ENCODE measurements around the gene ATP13A2. TPM values are rescaled to one million over a fixed set of nuclear protein-coding genes. Genes with fewer than 3 reads are reported as not detected.

ATP13A2 gene
- total and polyA plus RNA-seq, 2 donors (not counting 1 experiment from before 2014, with no cell fraction given) = 41.6 to 51.8 TPM

GRCh38 chr1:16983649-16984048, 28.1 kb downstream of the ATP13A2 start:
- Histone ChIP-seq H3K27ac (ENCODE audit: low read length in 2 of 2) (no peak overlapping the region), H3K9me3 (ENCODE audit: control extremely low read depth in 1 of 3, control insufficient read depth in 2 of 3, insufficient read depth in 1 of 3, low read length in 2 of 3) (peaks cover 0 to 4% (median 0%) of the 10 kb centered on the region in 3 donors), H2AFZ (ENCODE audit: insufficient read depth, low read depth, low read length, poor library complexity, severe bottlenecking) (no peak overlapping the region), H3K4me1 (ENCODE audit: control insufficient read depth in 2 of 2, insufficient read depth in 2 of 2, low read length in 2 of 2) (peaks cover 7 to 9% of the 10 kb centered on the region in 2 donors), H3K9ac (ENCODE audit: low read length) (no peak overlapping the region), H3K79me2 (ENCODE audit: control insufficient read depth, insufficient read depth, low read length) (no peaks in the 10 kb centered on the region), H3K27me3 (replicated peaks in 1 of 4; ENCODE audit: control extremely low read depth in 1 of 4, control insufficient read depth in 3 of 4, insufficient read depth in 4 of 4, low read length in 3 of 4) (peaks cover 0 to 32% (median 6%) of the 10 kb centered on the region in 4 experiments), H4K20me1 (ENCODE audit: control insufficient read depth, insufficient read depth, low read length, poor library complexity, severe bottlenecking) (no peaks in the 10 kb centered on the region), H3K4me2 (replicated peaks; ENCODE audit: low read depth, low read length, poor library complexity, severe bottlenecking) (no peak overlapping the region), H3K36me3 (replicated peaks in 1 of 2; ENCODE audit: control extremely low read depth in 1 of 2, control insufficient read depth in 1 of 2, extremely low read depth in 1 of 2, insufficient read depth in 2 of 2, low read length in 1 of 2) (peaks cover 0 to 15% of the 10 kb centered on the region in 2 experiments), H3K4me3 (ENCODE audit: control extremely low read depth in 1 of 5, extremely low read depth in 1 of 5, insufficient read depth in 1 of 5, low read depth in 2 of 5, low read length in 4 of 5) (no peak overlapping the region)
- H3K4me1 Mint-ChIP-seq = peaks cover 11% of the 10 kb centered on the region
- no CpG with 5 or more reads among the region's 4 CpGs for WGBS (ENCODE audit: insufficient coverage)
- ChIA-PET CTCF (no interaction called here), POLR2A (interaction anchor here (0.7 kb wide), 1 partner anchor 34 kb away, joined by 4 read pairs; no protein-coding TSS in a partner anchor)
- peaks cover 20% of the 10 kb centered on the region for H3K27me3 Mint-ChIP-seq
- intact Hi-C loops (cut with micrococcal nuclease) = no loop called here
- DNase-seq (no peak), ATAC-seq (ENCODE audit: low read depth) (no peak)
- no peak overlapping the region for H3K4me3 Mint-ChIP-seq
- TF ChIP-seq CTCF (IDR thresholded peaks at IDR 0.05) (no peak), EZH2 (IDR thresholded peaks at IDR 0.05; ENCODE audit: borderline replicate concordance, insufficient read depth, low read depth, low read length, poor library complexity, severe bottlenecking) (no peak)
- H3K27ac Mint-ChIP-seq = no peak overlapping the region
- no peaks in the 10 kb centered on the region for H3K9me3 Mint-ChIP-seq (ENCODE audit: insufficient read depth)

DNA sequence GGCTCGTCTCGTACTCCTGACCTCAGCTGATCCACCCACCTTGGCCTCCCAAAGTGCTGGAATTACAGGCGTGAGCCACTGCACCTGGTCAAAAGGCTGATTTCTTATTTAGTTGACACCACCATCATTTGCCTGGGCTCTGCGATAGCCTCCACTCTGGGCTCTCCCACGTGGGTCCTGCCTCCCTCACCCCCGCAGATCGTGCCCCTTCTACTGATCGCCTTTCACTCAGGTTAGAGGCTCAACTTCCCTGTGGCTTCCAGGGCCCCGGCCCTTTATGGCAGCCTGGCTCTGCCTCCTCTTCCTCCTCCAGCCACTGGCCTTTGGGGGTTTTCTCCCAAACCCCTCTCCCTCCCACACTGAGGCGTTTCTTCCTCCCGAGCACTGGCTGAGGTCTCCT, 28.8 kb downstream of the ATP13A2 start:
- H3K79me2 ChIP-seq (ENCODE audit: control insufficient read depth, insufficient read depth, low read length) = no peaks in the 10 kb centered on the region
- H3K27me3 ChIP-seq (replicated peaks in 1 of 4; ENCODE audit: control extremely low read depth in 1 of 4, control insufficient read depth in 3 of 4, insufficient read depth in 4 of 4, low read length in 3 of 4) = peaks cover 0 to 32% (median 6%) of the 10 kb centered on the region in 4 experiments
- peaks cover 7 to 9% of the 10 kb centered on the region in 2 donors for H3K4me1 ChIP-seq (ENCODE audit: control insufficient read depth in 2 of 2, insufficient read depth in 2 of 2, low read length in 2 of 2)
- no peak for ATAC-seq (ENCODE audit: low read depth)
- no peak overlapping the region for H3K27ac ChIP-seq (ENCODE audit: low read length in 2 of 2)
- TF ChIP-seq EZH2 (IDR thresholded peaks at IDR 0.05; ENCODE audit: borderline replicate concordance, insufficient read depth, low read depth, low read length, poor library complexity, severe bottlenecking) = no peak
- TF ChIP-seq CTCF (IDR thresholded peaks at IDR 0.05) = no peak
- no peak overlapping the region for H3K4me3 ChIP-seq (ENCODE audit: control extremely low read depth in 1 of 5, extremely low read depth in 1 of 5, insufficient read depth in 1 of 5, low read depth in 2 of 5, low read length in 4 of 5)
- ChIA-PET POLR2A (no interaction called here), CTCF (no interaction called here)
- no peak overlapping the region for H3K4me2 ChIP-seq (replicated peaks; ENCODE audit: low read depth, low read length, poor library complexity, severe bottlenecking)
- H3K9me3 Mint-ChIP-seq (ENCODE audit: insufficient read depth) = no peaks in the 10 kb centered on the region
- H3K9me3 ChIP-seq (ENCODE audit: control extremely low read depth in 1 of 3, control insufficient read depth in 2 of 3, insufficient read depth in 1 of 3, low read length in 2 of 3) = peaks cover 0 to 4% (median 0%) of the 10 kb centered on the region in 3 donors
- H3K27me3 Mint-ChIP-seq = peaks cover 20% of the 10 kb centered on the region
- no peak overlapping the region for H2AFZ ChIP-seq (ENCODE audit: insufficient read depth, low read depth, low read length, poor library complexity, severe bottlenecking)
- H3K36me3 ChIP-seq (replicated peaks in 1 of 2; ENCODE audit: control extremely low read depth in 1 of 2, control insufficient read depth in 1 of 2, extremely low read depth in 1 of 2, insufficient read depth in 2 of 2, low read length in 1 of 2) = peaks cover 0 to 13% of the 10 kb centered on the region in 2 experiments
- DNase-seq = no peak
- H3K4me1 Mint-ChIP-seq = peaks cover 11% of the 10 kb centered on the region
- H4K20me1 ChIP-seq (ENCODE audit: control insufficient read depth, insufficient read depth, low read length, poor library complexity, severe bottlenecking) = no peaks in the 10 kb centered on the region
- H3K9ac ChIP-seq (ENCODE audit: low read length) = no peak overlapping the region
- no peak overlapping the region for H3K27ac Mint-ChIP-seq
- intact Hi-C loops (cut with micrococcal nuclease) = no loop called here
- 71% methylated on average over 11 of the region's 11 CpGs for WGBS (ENCODE audit: insufficient coverage)
- H3K4me3 Mint-ChIP-seq = no peak overlapping the region

All from B cell (primary cell).